ENCODE results near the gene PRR32.
"Not testable (repeated sequence)": the region's sequence is repeated elsewhere in the genome, so short reads cannot be mapped to it uniquely, and the experiment has no call there.

PRR32 gene

GRCh38 chrX:126819429-126819828 is at the start of gene PRR32:
Gene PRR32, plus strand, starts transcription at chrX:126819729. Its CDS starts 115 bp downstream, at chrX:126819844.
- DNase-seq, result no peak

GRCh38 chrX:126770179-126770578 is 49.4 kb upstream of the PRR32 start:
- DNase-seq, result no peak

GRCh38 chrX:126785539-126785938 is 34.0 kb upstream of the PRR32 start:
- no peak for DNase-seq

- no peak for DNase-seq
Observed at GRCh38 chrX:126799059-126799458, 20.5 kb upstream of the PRR32 start.

GRCh38 chrX:126806784-126807183 is 12.7 kb upstream of the PRR32 start:
- DNase-seq, result not testable (repeated sequence)

DNA sequence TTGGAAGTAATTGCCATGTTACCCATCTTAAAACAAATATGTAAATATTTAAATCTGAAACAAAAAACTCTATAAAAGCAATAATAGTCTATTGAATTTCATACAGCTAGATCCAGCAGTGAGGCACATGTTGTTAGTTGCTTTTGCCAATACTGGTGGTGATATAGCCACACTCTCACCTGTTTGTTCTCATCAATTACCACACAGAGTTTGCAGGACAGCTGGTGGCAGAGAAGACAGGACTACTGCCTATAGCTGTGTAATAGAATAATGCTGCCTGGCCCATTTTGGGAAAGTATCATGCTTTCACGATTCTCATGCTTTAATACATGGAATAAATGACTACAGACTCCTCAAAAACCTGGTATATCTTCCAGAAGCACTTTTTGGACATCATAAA is 3.7 kb upstream of the PRR32 start:
- no peak for DNase-seq

GRCh38 chrX:126820700-126821420 is 1.3 kb downstream of the PRR32 start:
- no peak for DNase-seq

- DNase-seq, result no peak
Observed at GRCh38 chrX:126824338-126825007, 4.9 kb downstream of the PRR32 start.

- no peak for DNase-seq
Observed at GRCh38 chrX:126825566-126826193, 6.2 kb downstream of the PRR32 start.

- no peak for DNase-seq
Observed at GRCh38 chrX:126836186-126836585, 16.7 kb downstream of the PRR32 start.

- no peak for DNase-seq
Observed at GRCh38 chrX:126847143-126847542, 27.6 kb downstream of the PRR32 start.

- no peak for DNase-seq
Observed at GRCh38 chrX:126855839-126856524, 36.5 kb downstream of the PRR32 start.

Data from activated effector memory CD4-positive, alpha-beta T cell treated with anti-CD3 and anti-CD28 coated beads, Interleukin-2, amount 50 U/mL, for 16 hours (primary cell).